ENCODE measurements around the gene SNX24.

Gene SNX24

GRCh38 chr5:122871661-122872060, 26.2 kb downstream of the SNX24 start (continued):
- TF ChIP-seq REST (tag by site-specific recombination; IDR thresholded peaks at IDR 0.05) = no peak
- TF ChIP-seq GLIS1 (tag by site-specific recombination; IDR thresholded peaks at IDR 0.05) = no peak
- TF ChIP-seq ZNF624 (tag by site-specific recombination; IDR thresholded peaks at IDR 0.05) = no peak
- TF ChIP-seq ZNF266 (tag by site-specific recombination; IDR thresholded peaks at IDR 0.05; ENCODE audit: low read depth) = no peak
- no peak for TF ChIP-seq ZNF221 (tag by site-specific recombination; IDR thresholded peaks at IDR 0.05; ENCODE audit: borderline replicate concordance)
- TF ChIP-seq ZNF146 (tag by site-specific recombination; IDR thresholded peaks at IDR 0.05) = no peak
- TF ChIP-seq, protein P1, sequence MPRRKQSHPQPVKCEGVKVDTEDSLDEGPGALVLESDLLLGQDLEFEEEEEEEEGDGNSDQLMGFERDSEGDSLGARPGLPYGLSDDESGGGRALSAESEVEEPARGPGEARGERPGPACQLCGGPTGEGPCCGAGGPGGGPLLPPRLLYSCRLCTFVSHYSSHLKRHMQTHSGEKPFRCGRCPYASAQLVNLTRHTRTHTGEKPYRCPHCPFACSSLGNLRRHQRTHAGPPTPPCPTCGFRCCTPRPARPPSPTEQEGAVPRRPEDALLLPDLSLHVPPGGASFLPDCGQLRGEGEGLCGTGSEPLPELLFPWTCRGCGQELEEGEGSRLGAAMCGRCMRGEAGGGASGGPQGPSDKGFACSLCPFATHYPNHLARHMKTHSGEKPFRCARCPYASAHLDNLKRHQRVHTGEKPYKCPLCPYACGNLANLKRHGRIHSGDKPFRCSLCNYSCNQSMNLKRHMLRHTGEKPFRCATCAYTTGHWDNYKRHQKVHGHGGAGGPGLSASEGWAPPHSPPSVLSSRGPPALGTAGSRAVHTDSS (tag by site-specific recombination; IDR thresholded peaks at IDR 0.05) = no peak
- no peak for TF ChIP-seq ZNF114 (tag by site-specific recombination; IDR thresholded peaks at IDR 0.05)
- no peak for TF ChIP-seq OVOL3 (tag by site-specific recombination; IDR thresholded peaks at IDR 0.05)
- TF ChIP-seq MYNN (tag by site-specific recombination; IDR thresholded peaks at IDR 0.05; ENCODE audit: borderline replicate concordance) = no peak
- TF ChIP-seq ZNF426 (tag by site-specific recombination; IDR thresholded peaks at IDR 0.05) = no peak
- no peak for TF ChIP-seq ZFP37 (tag by site-specific recombination; IDR thresholded peaks at IDR 0.05)
- no peak for TF ChIP-seq ZNF18 (tag by site-specific recombination; IDR thresholded peaks at IDR 0.05)
- TF ChIP-seq ZNF416 (tag by site-specific recombination; IDR thresholded peaks at IDR 0.05) = no peak
- TF ChIP-seq ZBTB10 (tag by site-specific recombination; IDR thresholded peaks at IDR 0.05) = no peak
- TF ChIP-seq ZNF610 (tag by site-specific recombination; IDR thresholded peaks at IDR 0.05; ENCODE audit: borderline replicate concordance) = no peak

- TF ChIP-seq ZBTB1 (tag by site-specific recombination; IDR thresholded peaks at IDR 0.05) = no peak
- TF ChIP-seq, protein P2, sequence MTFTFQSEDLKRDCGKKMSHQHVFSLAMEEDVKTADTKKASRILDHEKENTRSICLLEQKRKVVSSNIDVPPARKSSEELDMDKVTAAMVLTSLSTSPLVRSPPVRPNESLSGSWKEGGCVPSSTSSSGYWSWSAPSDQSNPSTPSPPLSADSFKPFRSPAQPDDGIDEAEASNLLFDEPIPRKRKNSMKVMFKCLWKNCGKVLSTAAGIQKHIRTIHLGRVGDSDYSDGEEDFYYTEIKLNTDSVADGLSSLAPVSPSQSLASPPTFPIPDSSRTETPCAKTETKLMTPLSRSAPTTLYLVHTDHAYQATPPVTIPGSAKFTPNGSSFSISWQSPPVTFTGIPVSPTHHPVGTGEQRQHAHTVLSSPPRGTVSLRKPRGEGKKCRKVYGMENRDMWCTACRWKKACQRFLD (tag by site-specific recombination; IDR thresholded peaks at IDR 0.05) = no peak
- TF ChIP-seq GFI1B (tag by site-specific recombination; IDR thresholded peaks at IDR 0.05) = no peak
- no peak for TF ChIP-seq ZNF394 (tag by site-specific recombination; IDR thresholded peaks at IDR 0.05; ENCODE audit: borderline replicate concordance)
- no peak for TF ChIP-seq BCL11A (tag by site-specific recombination; IDR thresholded peaks at IDR 0.05; ENCODE audit: low read depth)
- no peak for TF ChIP-seq ZNF426 (tag by site-specific recombination; IDR thresholded peaks at IDR 0.05)
- TF ChIP-seq SCRT2 (tag by site-specific recombination; IDR thresholded peaks at IDR 0.05) = 0 out of 2 replicates have a peak, but pooled peaks have one; percentile 20
- CTCF ChIA-PET = interaction anchor here (0.7 kb wide), 1 partner anchor 22 kb away, joined by 3 read pairs; no protein-coding TSS in a partner anchor
- Histone ChIP-seq H3K4me3 (ENCODE audit: low read depth, low read length) (no peak overlapping the region), H3K4me1 (ENCODE audit: control insufficient read depth, insufficient read depth, low read length) (peaks cover 5% of the 10 kb centered on the region; the same call in 1 of the 2 replicates), H3K27ac (ENCODE audit: extremely low read depth, low read depth, low read length) (no peak overlapping the region), H3K36me3 (ENCODE audit: control insufficient read depth in 2 of 2, insufficient read depth in 1 of 2, low read length in 2 of 2) (no peaks in the 10 kb centered on the region), H3K9me3 (ENCODE audit: control insufficient read depth, insufficient read depth, low read depth, low read length) (no peaks in the 10 kb centered on the region)
- POLR2A ChIA-PET = interaction anchor here (0.5 kb wide), 1 partner anchor 353 kb away, joined by 3 read pairs; no protein-coding TSS in a partner anchor
Measured at GRCh38 chr5:122874179-122874875, 28.9 kb downstream of the SNX24 start.

Measured in HEK293 (cell line).